Medulla oblongata (tissue), 1 donor: ENCODE data around the gene TDRD12.
A peak's percentile ranks its signal among the peaks of the same experiment; 100 is the strongest.
"Not testable (repeated sequence)": the region's sequence is repeated elsewhere in the genome, so short reads cannot be mapped to it uniquely, and the experiment has no call there.

Source experiments
- DNase-seq: peaks from one replicate; pipeline ENCODE4 v3.0.0-alpha.2; 2015; ENCODE audit errors: extremely low spot score

The TDRD12 gene

DNA sequence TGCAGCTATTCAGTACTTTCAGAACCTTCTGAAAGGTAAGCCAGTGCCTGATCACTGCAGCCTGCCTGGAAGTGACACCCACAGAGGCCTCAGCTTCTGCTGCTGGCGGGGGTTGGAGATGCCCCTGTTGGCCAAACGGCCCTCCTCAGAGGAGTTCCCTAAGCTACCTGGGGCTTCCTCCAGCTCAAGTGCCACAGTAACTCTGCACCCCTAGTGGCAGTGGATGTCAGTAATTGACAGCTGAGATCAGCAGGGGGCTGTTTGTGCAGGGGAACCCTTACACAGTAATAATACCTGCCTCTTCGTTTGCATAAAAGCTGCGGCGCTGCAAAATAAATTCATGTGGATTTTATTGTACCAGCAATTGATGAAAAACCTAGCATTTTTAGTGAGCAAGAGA is 28.9 kb downstream of the TDRD12 start:
- DNase-seq: no peak

DNA sequence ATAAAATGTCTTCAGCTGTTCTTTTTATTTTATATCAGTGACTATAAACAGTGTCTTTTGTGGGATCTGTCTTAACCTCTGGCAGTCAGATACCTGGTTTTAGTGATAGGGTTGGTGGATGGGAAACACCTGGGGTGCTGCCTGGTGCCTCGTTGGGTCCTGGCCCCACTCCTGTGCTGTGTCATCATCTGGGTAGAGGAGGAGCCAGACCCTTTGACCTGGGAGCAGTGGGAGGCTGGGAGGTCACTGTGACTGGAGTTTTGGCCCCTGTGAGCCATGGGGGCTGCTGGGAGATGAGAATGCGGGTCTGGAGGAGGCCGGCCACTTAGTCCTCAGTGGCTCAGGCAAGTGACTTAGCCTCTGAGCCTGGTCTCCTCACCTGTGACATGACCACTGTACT is 29.4 kb downstream of the TDRD12 start:
- no peak for DNase-seq

DNA sequence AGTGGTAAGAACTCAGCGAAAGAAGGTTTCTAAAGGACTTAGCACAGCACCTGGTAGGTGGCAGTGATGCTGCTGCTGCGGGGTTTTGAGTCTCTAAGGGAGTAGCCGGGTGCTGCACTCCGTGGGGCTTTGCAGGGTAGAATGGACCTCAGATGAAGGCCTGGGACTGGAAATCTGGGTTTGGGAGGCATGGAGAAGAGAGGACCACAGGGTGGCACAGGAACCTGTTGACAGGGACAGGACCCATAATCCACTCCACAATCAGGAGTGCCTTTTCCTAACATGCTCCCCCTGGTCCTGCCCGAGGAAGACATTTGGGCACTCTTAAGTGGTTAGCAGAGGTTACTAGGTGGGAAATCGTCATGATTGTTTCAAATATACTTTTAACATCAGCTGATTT is 29.8 kb downstream of the TDRD12 start:
- DNase-seq: no peak

DNA sequence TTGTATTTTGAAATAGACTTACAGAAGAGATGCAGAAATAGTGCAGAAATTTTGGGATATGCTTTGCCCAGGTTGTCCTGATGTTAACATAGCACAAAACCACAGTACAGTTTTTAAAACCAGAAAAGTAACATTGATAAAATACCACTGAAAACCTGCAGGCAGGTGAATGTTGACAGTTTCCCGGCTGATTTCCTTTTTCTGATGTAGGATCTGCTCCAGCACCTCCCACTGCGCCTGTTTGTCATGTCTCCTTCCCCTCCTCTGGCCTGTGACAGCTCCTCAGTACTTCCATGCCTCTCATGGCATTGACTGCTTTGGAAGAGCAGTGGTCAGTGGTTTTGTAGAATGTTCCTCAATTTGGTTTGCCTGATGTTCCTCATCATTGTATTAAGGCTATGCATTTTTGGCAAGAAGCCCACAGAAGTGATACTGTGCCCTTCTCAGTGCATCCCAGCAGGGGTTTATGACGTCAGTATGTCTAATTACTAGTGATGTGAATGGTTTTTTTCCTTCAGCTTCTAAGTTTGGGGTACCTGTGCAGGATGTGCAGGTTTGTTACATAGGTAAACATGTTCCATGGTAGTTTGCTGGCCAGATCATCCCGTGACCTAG is 31.0 kb downstream of the TDRD12 start:
- peak; percentile 2 for DNase-seq

DNA sequence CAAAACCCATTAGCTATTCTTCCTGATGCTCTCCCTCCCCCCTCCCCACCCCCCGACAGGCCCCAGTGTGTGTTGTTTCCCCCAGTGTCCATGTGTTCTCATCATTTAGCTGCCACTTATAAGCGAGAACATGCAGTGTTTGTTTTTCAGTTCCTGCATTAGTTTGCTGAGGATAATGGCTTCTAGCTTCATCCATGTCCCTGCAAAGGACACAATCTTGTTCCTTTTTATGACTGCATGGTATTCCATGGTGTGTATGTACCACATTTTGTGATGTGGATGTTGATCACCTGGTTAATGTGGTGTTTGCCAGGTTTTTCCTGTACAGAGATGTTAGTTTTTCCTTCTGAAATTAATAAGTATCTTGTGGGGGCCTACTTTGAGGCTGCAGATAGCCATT is 31.5 kb downstream of the TDRD12 start:
- no peak for DNase-seq

DNA sequence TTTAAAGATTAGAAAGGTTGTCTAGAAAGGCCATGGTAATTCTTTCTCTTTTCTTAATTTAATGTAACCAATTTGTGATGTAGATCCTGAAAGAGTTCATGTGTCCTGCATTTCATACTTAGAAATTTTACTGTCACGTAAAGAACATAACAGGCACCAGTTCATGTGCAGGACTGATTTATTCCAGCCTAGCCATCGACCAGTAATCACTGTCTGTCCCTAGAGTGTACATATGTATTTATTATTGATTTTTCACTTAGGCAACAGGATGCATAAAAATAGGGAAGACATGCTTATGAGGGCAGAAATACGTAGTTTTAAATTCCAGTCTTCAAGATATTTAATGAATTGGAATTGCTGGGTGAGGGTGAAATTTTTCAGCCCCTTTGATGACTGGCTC is 37.6 kb downstream of the TDRD12 start:
- DNase-seq: no peak

DNA sequence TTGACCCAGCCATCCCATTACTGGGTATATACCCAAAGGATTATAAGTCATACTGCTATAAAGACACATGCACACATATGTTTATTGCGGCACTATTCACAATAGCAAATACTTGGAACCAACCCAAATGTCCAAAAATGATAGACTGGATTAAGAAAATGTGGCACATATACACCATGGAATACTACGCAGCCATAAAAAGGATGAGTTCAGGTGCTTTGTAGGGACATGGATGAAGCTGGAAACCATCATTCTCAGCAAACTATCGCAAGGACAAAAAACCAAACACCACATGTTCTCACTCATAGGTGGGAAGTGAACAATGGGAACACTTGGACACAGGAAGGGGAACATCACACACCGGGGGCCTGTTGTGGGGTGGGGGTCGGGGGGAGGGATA is 45.8 kb downstream of the TDRD12 start:
- DNase-seq: not testable (repeated sequence)

DNA sequence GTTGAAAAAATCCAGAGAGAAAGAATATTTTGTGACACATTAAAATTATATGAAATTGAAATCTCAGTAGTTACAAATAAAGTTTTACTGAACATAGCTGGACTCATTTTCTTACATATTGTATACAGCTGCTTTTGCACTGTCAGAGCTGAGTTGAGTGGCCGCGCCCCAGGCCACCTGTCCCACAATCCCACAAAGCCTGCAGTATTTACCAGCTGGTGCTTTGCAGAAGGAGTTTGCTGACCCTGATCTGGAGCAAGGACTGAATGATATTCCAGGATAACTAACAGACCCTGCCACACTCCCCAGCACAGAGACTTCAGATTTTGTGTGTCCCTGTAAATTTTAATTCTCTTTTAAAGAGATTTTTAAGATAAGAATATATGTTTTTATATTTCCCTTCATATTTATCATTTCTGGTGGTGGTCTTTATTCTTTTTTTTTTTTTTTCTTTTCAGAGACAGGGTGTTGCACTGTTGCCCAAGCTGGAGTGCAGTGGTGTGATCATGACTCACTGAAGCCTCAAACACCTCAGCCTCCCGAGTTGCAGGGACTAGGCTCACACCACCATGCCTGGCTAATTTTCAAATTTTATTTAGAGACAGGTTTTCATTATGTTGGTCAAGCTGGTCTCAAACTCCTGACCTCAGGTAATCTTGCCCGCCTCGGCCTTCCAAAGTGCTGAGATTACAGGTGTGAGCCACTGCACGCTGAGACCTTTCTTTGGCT is 48.5 kb downstream of the TDRD12 start:
- DNase-seq: no peak

DNA sequence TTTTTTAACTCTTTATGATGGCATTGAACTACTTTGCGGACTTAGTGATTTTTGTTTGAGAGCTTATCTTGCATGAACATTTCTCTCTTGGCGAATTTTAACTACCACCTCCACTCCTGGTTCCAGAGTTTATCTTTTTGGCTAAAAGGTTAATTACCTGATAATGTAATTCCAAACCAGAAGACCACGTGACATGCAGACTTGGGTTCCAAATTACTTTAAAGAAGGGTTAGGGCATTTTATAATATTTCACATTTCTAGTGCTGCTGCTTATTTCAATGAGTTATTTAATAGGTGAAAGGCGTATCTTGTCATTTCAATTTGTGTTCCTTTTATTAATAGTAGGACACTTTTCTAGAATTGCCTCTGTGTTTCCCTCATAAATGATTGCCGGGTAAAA is 52.0 kb downstream of the TDRD12 start:
- no peak for DNase-seq

DNA sequence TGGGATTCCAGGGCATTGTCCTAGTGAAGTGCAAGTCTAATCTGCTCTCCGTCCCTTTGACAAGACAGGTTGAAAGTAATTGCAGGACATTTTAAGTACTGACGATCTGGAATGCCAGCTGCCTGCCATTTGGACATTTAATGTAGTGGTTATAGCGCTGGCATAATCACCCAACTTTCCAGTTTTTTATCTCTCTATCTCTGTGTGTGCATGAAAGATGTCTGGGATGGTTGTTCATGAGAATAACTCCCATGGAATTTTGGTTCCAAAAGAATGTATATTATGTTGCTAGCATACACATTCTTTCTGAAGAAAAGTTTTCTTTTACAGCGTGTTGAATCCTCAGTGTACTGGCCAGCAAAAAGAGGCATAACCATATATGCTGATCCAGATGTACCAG is 53.6 kb downstream of the TDRD12 start:
- no peak for DNase-seq

DNA sequence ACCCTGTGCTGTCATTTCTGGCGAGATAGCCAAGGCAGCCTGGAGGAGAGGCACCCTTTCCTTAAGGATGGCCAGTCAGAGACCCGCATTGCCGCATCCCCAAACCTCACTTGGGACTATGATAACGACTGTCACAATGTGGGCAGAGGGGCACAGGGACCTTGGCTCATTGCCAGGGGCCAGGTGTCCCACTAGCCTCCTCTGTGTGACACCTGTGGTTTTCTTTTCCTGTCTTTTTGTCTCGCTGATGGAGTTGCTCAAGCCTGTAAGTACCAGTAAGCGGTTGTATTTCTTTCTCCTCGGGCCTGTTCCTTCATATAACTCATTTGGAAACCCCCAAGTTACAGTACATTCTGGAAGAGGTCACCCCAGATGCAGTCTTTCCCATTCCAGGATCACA is 59.5 kb downstream of the TDRD12 start:
- DNase-seq: no peak

DNA sequence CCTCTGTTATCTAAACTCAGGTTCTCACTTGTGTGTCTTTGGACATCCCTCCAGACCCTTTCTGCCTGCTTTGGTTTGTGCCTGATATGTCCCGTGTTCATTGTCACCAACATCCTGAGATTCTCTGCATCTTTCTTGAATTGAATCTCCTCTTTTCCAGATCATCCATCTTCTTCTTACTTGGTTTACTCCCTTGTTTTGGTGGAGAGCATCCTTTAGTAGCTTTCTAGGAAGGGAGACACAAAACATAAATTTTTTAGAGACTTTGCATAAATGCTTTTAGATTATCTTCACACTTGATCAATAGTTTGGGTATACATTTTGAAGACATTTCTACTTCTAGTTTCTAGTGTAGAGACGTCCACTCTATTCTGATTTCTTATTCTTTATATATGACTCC is 61.7 kb downstream of the TDRD12 start:
- no peak for DNase-seq

DNA sequence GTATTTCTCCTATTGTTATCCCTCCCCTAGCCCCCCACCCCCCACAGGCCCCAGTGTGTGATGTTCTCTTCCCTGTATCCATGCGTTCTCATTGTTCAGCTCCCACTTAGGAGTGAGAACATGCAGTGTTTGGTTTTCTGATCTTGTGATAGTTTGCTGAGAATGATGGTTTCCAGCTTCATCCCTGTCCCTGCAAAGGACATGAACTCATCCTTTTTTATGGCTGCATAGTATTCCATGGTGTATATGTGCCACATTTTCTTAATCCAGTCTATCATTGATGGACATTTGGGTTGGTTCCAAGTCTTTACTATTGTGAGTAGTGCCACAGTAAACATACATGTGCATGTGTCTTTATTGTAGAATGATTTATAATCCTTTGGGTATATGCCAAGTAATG is 62.5 kb downstream of the TDRD12 start:
- DNase-seq: not testable (repeated sequence)

DNA sequence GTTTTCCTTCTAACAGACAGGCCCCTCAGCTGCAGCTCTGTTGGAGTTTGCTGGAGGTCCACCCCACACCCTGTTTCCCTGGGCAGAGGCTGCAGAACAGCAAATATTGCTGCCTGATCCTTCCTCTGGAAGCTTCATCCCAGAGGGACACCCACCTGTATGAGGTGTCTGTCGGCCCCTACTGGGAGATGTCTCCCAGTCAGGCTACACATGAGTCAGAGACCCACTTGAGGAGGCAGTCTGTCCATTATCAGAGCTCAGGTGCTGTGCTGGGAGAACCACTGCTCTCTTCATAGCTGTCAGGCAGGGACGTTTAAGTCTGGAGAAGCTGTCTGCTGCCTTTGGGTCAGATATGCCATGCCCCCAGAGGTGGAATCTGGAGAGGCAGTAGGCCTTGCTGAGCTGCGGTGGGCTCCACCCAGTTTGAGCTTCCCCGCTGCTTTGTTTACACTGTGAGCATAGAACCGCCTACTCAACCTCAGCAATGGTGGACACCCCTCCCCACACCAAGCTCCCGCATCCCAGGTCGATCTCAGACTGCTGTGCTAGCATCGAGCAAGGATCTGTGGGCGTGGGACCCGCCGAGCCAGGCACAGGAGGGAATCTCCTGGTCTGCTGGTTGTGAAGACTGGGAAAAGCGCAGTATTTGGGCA is 67.7 kb downstream of the TDRD12 start:
- DNase-seq: not testable (repeated sequence)

DNA sequence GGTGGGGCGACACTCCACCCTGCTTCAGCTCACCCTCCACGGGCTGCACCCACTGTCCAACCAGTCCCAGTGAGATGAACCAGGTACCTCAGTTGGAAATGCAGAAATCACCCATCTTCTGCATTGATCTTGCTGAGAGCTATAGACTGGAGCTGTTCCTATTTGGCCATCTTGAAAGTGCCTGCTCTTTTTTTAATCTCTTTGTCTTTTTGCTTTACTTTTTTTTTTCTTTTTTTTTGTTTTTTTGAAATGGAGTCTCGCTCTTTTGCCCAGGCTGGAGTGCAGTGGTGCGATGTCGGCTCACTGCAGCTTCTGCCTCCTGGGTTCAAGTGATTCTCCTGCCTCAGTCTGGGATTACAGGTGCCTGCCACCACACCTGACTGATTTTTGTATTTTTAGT is 68.3 kb downstream of the TDRD12 start:
- not testable (repeated sequence) for DNase-seq

DNA sequence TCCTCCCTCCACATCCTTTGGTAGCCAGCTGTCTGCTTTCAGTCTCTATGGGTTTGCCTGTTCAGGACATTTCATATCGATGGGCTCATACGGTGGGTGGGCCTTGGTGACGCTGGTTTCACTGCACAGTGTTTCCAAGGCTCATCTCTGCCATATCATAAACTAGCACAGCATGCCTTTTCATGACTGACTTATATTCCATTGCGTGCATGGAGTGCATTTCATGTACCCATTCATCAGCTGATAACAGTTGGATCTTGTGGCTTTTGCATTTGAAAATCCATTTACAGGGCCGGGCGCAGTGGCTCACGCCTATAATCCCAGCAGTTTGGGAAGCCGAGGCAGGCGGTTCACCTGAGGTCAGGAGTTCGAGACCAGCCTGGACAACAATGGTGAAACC is 69.9 kb downstream of the TDRD12 start:
- DNase-seq: no peak

DNA sequence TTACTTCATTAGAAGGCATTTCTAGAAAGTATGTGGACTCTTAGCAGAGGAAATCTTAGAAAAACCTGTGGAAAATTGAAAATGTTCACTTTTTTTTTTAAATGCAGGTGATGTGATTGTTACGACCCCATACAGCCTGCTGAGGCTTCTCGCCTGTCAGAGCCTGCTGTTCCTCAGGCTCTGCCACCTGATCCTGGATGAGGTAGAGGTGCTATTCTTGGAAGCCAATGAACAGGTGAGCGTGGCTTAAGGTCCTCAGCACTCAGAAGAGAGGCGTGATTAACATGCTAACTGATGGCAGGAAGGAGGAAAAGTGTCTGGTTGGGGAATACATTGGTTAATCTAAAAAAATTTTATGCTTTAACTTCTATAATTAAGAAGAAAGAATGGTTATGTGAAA is 78.6 kb downstream of the TDRD12 start:
- DNase-seq: no peak

DNA sequence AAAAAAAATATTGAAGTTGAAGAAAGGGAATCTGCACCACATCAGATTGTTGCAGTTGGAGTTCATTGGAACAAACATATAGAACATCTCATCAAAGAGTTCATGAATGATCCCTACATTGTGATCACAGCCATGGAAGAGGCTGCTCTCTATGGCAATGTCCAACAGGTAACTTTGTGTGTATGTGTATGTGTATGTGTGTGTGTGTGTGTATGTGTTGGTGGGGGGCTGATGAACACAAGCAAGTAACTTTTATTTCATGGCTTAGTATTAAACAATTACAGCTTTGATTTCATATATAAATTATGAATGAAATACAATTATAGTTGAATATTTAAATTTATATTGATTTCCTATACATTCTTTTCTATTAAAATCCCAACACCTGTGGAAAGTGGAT is 80.6 kb downstream of the TDRD12 start:
- no peak for DNase-seq

DNA sequence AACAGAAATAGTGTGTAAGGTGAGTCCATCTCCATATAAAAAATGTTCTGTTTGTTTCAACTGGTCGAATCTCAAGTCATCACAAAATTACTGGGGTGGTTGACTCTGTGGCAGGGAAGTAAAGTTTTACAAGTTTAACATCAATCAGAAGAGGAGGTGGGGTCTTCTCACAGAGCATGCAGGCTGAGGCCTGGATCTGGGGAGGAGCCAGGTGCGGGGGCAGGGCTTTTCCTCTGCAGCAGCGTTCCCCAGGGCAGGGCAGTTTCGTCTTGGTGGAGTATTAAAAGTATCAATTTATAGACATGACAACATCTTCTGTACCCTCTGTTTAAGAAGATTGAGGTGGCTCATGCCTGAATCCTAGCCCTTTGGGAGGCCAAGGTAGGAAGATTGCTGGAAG is 81.2 kb downstream of the TDRD12 start:
- no peak for DNase-seq

DNA sequence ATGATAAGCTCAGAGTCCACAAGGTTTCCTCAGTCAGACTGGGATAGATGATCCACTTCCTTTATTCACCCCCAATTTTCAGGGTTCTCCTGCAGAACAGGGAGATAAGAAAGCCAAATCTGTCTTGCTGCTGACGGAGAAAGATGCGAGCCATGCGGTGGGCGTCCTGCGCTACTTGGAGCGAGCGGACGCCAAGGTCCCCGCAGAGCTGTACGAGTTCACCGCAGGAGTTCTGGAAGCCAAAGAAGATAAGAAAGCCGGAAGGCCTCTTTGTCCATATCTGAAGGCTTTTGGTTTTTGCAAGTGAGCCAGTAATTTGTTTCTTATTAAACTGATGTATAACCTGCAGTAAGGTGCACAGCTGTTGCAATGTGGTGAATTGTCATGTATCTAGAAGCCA is 83.3 kb downstream of the TDRD12 start:
- no peak for DNase-seq

DNA sequence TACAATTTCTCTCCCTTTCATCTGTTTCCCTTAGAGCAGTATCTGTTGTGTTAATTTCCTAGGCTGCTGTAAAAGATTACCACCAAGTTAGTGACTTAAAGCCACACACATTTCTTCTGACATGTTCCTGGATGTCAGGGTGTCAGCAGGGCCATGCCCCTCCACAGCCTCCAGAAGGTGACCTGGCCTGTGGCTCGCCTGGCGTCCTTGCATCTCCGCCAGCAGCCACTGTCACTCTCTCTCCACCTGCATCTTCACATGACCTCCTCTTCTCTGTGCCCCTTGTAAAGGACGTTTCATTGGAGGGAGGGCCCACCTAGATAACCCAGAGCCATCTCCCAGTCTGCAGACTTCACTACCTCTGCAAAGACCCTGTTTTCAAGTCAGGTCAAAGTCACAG is 88.7 kb downstream of the TDRD12 start:
- no peak for DNase-seq

DNA sequence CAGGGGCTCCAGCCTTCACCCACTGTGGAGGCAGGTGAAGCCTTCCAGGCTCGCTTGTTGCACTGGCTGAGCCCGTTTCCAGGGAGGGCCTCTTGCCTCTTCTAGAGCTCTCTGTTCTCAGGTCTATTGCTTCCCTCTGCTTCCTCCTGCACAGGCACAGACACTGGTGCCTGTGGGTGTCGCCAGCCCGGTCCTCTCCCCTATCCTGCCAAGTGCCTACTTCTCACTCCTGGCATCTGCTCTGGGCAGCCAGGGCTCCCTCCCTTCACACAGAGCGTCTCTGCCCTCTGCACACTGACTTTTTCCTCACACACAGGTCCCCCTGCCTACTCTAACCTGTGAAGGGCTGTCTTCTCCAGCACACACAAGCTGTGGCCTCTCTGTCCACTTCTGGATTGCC is 89.7 kb downstream of the TDRD12 start:
- DNase-seq: no peak

DNA sequence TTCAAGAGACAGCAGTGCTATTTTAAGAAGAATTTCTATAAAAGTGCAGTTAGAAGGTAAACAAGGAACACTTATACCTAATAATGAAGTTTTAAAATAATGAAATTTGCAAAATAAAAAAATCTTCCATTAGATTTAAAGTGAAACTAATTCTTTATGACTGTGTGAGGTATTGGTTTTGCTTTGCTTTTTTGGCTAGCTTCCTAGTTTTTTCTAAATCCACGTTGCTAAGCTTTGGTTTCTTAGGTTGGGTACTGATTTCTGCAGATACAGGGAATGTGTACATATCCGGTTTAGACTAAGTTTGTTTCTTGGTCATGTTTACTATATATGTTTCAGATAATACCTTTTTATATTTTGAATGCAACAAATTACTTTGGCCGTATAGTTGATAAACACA is 90.2 kb downstream of the TDRD12 start:
- DNase-seq: no peak
